Thymus (tissue), 11 donors: ENCODE measurements around the gene TRPV6. TPM values are rescaled to one million over a fixed set of nuclear protein-coding genes. Genes with fewer than 3 reads are reported as not detected.

Source experiments
- DNase-seq, 9 donors: peaks; one replicate each; pipeline ENCODE4 v3.0.0-alpha.2; 2013; ENCODE audit warnings: low spot score in 9 of 9, low read depth in 6 of 9, missing footprints in 1 of 9
- H3K27ac ChIP-seq, 2 donors: one replicate each; pipeline ENCODE4 v1.5.1; 2013; ENCODE audit warnings: control low read depth in 1 of 2, low read depth in 1 of 2, low read length in 1 of 2, mild to moderate bottlenecking in 1 of 2, moderate library complexity in 1 of 2
- H3K27me3 ChIP-seq, 2 donors: one replicate each; pipeline ENCODE4 v1.5.1; 2013; ENCODE audit warnings: low read length in 1 of 2; ENCODE audit not compliant: control insufficient read depth in 2 of 2, insufficient read depth in 1 of 2
- H3K36me3 ChIP-seq, 2 donors: one replicate each; pipeline ENCODE4 v1.5.1; 2013; ENCODE audit warnings: low read length in 1 of 2, mild to moderate bottlenecking in 1 of 2, moderate library complexity in 1 of 2; ENCODE audit not compliant: control insufficient read depth in 2 of 2, insufficient read depth in 2 of 2
- H3K4me1 ChIP-seq, 2 donors: one replicate each; pipeline ENCODE4 v1.5.1; 2013; ENCODE audit warnings: low read length in 2 of 2; ENCODE audit not compliant: control insufficient read depth in 2 of 2, insufficient read depth in 2 of 2
- H3K4me3 ChIP-seq, 2 donors: one replicate each; pipeline ENCODE4 v1.5.1; 2013; ENCODE audit warnings: low read length in 2 of 2, control low read depth in 1 of 2, mild to moderate bottlenecking in 1 of 2
- H3K9me3 ChIP-seq, 2 donors: one replicate each; pipeline ENCODE4 v1.5.1; 2013; ENCODE audit warnings: low read length in 1 of 2, mild to moderate bottlenecking in 1 of 2; ENCODE audit not compliant: control insufficient read depth in 2 of 2, insufficient read depth in 1 of 2
- WGBS: extraction: QIAGEN DNeasy Blood & Tissue Kit; methylation state at CpG from one replicate; pipeline ENCODE4 v1.1.7; 2013; 5-methylcytosine and 5-hydroxymethylcytosine counted together
- polyA plus RNA-seq: library from polyadenylated mRNA; stranded (reverse); fragments of 200-250 nt; gene quantifications from one replicate; pipeline ENCODE4 v1.2.3, GENCODE V29; 2013
- total RNA-seq: library from RNA; stranded (reverse); fragments of 120-200 nt; gene quantifications from one replicate; pipeline ENCODE4 v1.2.4, GENCODE V29; 2013
- donor health status: healthy.

TRPV6 gene
- total and polyA plus RNA-seq, 2 donors: 0.24 to 1.1 TPM

- no peaks in the 10 kb centered on the region for H3K9me3 ChIP-seq
- H3K36me3 ChIP-seq: no peaks in the 10 kb centered on the region
- WGBS: 99% methylated on average over 3 of the region's 3 CpGs
- no peaks in the 10 kb centered on the region for H3K27me3 ChIP-seq
- DNase-seq: no peak
- no peak overlapping the region for H3K4me3 ChIP-seq
- no peaks in the 10 kb centered on the region for H3K4me1 ChIP-seq
- no peak overlapping the region for H3K27ac ChIP-seq
Observed at GRCh38 chr7:142898377-142899170, 13.0 kb upstream of the TRPV6 start.

- Histone ChIP-seq H3K36me3 (no peaks in the 10 kb centered on the region), H3K27me3 (no peaks in the 10 kb centered on the region), H3K9me3 (no peaks in the 10 kb centered on the region), H3K4me1 (no peaks in the 10 kb centered on the region), H3K27ac (no peak overlapping the region), H3K4me3 (no peak overlapping the region)
- no peak for DNase-seq
- 97% methylated on average over 7 of the region's 7 CpGs for WGBS
Observed at GRCh38 chr7:142897691-142898090, 12.1 kb upstream of the TRPV6 start.

- Histone ChIP-seq H3K9me3 (no peaks in the 10 kb centered on the region), H3K4me1 (no peaks in the 10 kb centered on the region), H3K27me3 (no peaks in the 10 kb centered on the region), H3K27ac (no peak overlapping the region), H3K4me3 (no peak overlapping the region), H3K36me3 (no peaks in the 10 kb centered on the region)
- WGBS: 90% methylated on average over 3 of the region's 3 CpGs
- DNase-seq: no peak
Observed at GRCh38 chr7:142896741-142897379, 11.3 kb upstream of the TRPV6 start.

- Histone ChIP-seq H3K36me3 (no peaks in the 10 kb centered on the region), H3K27me3 (no peaks in the 10 kb centered on the region), H3K9me3 (no peaks in the 10 kb centered on the region), H3K4me3 (no peak overlapping the region), H3K27ac (no peak overlapping the region), H3K4me1 (no peaks in the 10 kb centered on the region)
- DNase-seq: no peak
- 98% methylated on average over 3 of the region's 3 CpGs for WGBS
Observed at GRCh38 chr7:142896151-142896550, 10.6 kb upstream of the TRPV6 start.

GRCh38 chr7:142894985-142895593 is 9.5 kb upstream of the TRPV6 start:
- Histone ChIP-seq H3K9me3 (no peaks in the 10 kb centered on the region), H3K4me3 (no peak overlapping the region), H3K36me3 (no peaks in the 10 kb centered on the region), H3K4me1 (no peaks in the 10 kb centered on the region), H3K27ac (no peak overlapping the region), H3K27me3 (no peaks in the 10 kb centered on the region)
- no peak for DNase-seq
- 89% methylated on average over 6 of the region's 6 CpGs for WGBS

- Histone ChIP-seq H3K4me3 (no peak overlapping the region), H3K27me3 (no peaks in the 10 kb centered on the region), H3K9me3 (no peaks in the 10 kb centered on the region), H3K4me1 (no peaks in the 10 kb centered on the region), H3K27ac (no peak overlapping the region), H3K36me3 (no peaks in the 10 kb centered on the region)
- DNase-seq: no peak
- WGBS: 93% methylated on average over 12 of the region's 12 CpGs
Observed at GRCh38 chr7:142894112-142894984, 8.8 kb upstream of the TRPV6 start.

GRCh38 chr7:142892951-142893350 is 7.4 kb upstream of the TRPV6 start:
- no peak overlapping the region for H3K27ac ChIP-seq
- H3K9me3 ChIP-seq: no peaks in the 10 kb centered on the region
- 94% methylated on average over 5 of the region's 5 CpGs for WGBS
- no peaks in the 10 kb centered on the region for H3K4me1 ChIP-seq
- H3K4me3 ChIP-seq: no peak overlapping the region
- H3K36me3 ChIP-seq: no peaks in the 10 kb centered on the region
- DNase-seq: no peak
- H3K27me3 ChIP-seq: no peaks in the 10 kb centered on the region

GRCh38 chr7:142891490-142892082 is 6.0 kb upstream of the TRPV6 start:
- DNase-seq: no peak
- H3K36me3 ChIP-seq: no peaks in the 10 kb centered on the region
- no peak overlapping the region for H3K27ac ChIP-seq
- H3K4me3 ChIP-seq: no peak overlapping the region
- no peaks in the 10 kb centered on the region for H3K27me3 ChIP-seq
- no peaks in the 10 kb centered on the region for H3K9me3 ChIP-seq
- H3K4me1 ChIP-seq: no peaks in the 10 kb centered on the region
- 94% methylated on average over 10 of the region's 10 CpGs for WGBS
